ENCODE data around the gene PCMTD2.

Gene PCMTD2

DNA sequence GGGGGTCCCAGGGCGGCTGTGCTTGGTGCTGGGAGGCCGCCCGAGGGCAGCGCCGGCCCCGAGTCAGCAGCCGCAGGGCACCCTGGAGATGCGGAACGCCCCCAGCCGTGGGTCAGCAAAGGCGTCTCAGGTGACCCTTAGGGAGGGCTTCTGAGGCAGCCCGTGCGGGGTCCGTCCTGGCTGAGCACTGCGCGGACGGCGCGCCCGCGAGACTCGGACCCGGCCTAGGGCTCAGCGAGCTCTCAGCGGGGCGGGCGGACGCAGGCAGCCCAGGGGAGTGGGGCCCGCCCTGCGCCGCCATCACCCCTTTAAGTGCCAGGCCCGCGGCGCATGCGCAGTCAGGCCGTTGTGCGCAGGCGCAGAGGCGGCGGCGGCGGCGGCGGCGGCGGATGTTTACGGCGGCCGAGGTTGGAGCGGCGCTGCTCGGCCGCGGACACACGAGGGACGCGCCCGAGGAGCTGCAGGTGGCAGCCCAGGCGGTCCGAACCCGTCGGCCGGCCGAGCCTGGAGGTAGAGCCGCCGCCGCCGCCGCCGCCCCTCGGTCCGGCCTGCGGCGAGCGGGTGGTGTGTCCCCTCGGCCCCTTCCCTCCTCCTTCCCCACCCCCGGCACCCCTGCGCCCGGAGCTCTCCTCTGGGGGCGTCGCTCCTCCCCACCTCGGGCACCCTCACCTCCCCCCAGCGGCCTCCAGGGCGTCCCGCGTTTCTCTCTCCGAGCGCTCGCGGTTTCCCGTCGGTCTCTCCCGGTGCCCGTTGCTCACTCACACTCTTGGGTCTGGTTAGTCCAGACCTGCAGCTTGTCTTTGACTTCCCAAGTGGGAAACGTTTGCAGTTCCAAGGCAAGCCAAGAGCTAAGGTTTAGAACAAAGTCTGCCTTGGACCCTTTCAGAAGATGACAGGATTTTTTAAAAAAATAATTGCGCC lies at the start of gene PCMTD2:
PCMTD2 (plus strand) TSS at position 388 of the 921 bp plus-strand sequence. CDS start 4,218 bp downstream, outside the sequence.
- peak within 1 kb of the TSS; percentile 78 for H3K4me3 ChIP-seq (ENCODE audit: low read depth, low read length)
- peak; percentile 90 for DNase-seq (ENCODE audit: low read depth)
- TF ChIP-seq, protein P1, sequence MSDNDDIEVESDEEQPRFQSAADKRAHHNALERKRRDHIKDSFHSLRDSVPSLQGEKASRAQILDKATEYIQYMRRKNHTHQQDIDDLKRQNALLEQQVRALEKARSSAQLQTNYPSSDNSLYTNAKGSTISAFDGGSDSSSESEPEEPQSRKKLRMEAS (IDR thresholded peaks at IDR 0.05; ENCODE audit: low read depth, low read length), result peak; percentile 69; the same call in 1 of the 2 replicates
- TF ChIP-seq, protein P2, sequence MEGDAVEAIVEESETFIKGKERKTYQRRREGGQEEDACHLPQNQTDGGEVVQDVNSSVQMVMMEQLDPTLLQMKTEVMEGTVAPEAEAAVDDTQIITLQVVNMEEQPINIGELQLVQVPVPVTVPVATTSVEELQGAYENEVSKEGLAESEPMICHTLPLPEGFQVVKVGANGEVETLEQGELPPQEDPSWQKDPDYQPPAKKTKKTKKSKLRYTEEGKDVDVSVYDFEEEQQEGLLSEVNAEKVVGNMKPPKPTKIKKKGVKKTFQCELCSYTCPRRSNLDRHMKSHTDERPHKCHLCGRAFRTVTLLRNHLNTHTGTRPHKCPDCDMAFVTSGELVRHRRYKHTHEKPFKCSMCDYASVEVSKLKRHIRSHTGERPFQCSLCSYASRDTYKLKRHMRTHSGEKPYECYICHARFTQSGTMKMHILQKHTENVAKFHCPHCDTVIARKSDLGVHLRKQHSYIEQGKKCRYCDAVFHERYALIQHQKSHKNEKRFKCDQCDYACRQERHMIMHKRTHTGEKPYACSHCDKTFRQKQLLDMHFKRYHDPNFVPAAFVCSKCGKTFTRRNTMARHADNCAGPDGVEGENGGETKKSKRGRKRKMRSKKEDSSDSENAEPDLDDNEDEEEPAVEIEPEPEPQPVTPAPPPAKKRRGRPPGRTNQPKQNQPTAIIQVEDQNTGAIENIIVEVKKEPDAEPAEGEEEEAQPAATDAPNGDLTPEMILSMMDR (IDR thresholded peaks at IDR 0.05; ENCODE audit: low read depth, low read length), result no peak
- TF ChIP-seq MYC (IDR thresholded peaks at IDR 0.05; ENCODE audit: low read depth, low read length), result no peak; the same call in 1 of the 2 replicates
- peak; percentile 73 for TF ChIP-seq POLR2A (IDR thresholded peaks at IDR 0.05; ENCODE audit: extremely low read depth, insufficient read length)

DNA sequence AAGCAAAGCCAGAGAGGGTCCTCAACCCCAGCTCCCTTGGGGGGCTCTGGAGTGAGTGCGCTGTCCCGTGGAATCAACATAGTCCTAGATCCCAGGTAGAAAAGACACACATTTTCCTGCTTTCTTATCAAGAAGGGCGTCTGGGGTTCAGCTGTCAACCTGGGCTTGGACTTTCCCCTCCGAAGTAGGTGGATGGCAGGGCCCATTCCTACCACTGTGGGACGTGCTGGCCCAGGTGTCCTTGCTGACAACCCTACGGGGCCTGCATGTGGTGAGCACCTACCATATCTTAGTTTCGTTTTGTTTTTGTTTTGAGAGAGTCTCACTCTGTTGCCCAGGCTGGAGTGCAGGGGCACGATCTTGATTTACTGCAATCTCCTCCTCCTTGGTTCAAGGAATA lies 48.9 kb upstream of the PCMTD2 start:
- no peak for DNase-seq (ENCODE audit: low read depth)
- TF ChIP-seq, protein P2 (IDR thresholded peaks at IDR 0.05; ENCODE audit: low read depth, low read length), result no peak
- TF ChIP-seq MYC (IDR thresholded peaks at IDR 0.05; ENCODE audit: low read depth, low read length) (no peak), POLR2A (IDR thresholded peaks at IDR 0.05; ENCODE audit: extremely low read depth, insufficient read length) (no peak)
- TF ChIP-seq, protein P1 (IDR thresholded peaks at IDR 0.05; ENCODE audit: low read depth, low read length), result no peak
- no peak overlapping the region for H3K4me3 ChIP-seq (ENCODE audit: low read depth, low read length)

DNA sequence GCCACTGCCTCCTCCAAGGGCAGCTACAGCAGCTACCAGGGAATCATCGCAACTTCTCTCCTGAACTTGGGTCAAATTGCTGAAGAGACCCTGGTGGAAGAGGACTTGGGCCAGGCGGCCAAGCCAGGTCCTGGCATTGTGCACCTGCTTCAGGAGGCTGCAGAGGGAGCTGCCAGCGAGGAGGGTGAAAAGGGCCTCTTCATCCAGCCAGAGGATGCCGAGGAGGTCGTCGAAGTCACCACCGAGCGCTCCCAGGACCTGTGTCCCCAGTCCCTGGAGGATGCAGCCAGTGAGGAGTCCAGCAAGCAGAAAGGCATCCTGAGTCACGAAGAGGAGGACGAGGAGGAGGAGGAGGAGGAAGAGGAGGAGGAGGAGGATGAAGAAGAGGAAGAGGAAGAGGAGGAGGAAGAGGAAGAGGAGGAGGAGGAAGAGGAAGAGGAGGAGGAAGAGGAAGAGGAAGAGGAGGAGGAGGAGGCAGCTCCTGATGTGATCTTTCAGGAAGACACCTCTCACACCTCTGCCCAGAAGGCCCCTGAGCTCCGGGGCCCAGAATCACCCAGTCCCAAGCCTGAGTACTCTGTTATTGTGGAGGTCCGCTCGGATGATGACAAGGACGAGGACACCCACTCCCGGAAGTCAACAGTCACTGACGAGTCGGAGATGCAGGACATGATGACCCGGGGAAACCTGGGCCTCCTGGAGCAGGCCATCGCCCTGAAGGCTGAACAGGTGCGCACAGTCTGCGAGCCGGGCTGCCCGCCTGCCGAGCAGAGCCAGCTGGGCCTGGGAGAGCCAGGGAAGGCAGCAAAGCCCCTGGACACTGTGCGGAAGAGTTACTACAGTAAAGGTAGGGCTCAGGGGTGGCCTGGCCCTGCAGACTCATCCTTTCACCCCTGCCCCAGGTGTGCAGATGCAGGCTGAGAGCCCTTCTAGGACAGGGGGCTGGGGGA lies 47.6 kb upstream of the PCMTD2 start:
- TF ChIP-seq MYC (IDR thresholded peaks at IDR 0.05; ENCODE audit: low read depth, low read length) (no peak), POLR2A (IDR thresholded peaks at IDR 0.05; ENCODE audit: extremely low read depth, insufficient read length) (no peak)
- TF ChIP-seq, protein P2 (IDR thresholded peaks at IDR 0.05; ENCODE audit: low read depth, low read length), result no peak
- TF ChIP-seq, protein P1 (IDR thresholded peaks at IDR 0.05; ENCODE audit: low read depth, low read length), result no peak
- no peak for DNase-seq (ENCODE audit: low read depth)
- H3K4me3 ChIP-seq (ENCODE audit: low read depth, low read length), result no peak overlapping the region

DNA sequence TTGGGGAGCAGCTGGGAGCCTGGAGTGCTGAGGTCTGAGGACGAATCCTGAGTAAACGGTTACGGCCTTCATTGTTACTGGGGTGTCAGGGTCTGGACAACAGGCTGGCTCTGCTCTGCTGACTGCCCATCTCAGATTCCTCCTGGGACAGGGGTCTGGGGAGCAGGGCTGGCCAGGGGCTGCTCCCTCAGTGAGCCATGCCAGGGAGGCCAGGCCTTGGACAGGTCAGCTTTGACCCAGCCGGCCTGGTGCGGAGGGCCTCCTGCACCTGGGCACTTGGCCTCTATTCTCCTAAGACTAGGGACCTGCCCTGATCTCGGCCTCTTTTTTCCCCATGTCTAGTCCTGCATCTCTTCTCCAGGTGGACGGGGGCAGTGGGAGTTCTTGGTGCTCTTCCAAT lies 46.4 kb upstream of the PCMTD2 start:
- H3K4me3 ChIP-seq (ENCODE audit: low read depth, low read length), result no peak overlapping the region
- TF ChIP-seq, protein P2 (IDR thresholded peaks at IDR 0.05; ENCODE audit: low read depth, low read length), result no peak
- TF ChIP-seq, protein P1 (IDR thresholded peaks at IDR 0.05; ENCODE audit: low read depth, low read length), result no peak
- TF ChIP-seq MYC (IDR thresholded peaks at IDR 0.05; ENCODE audit: low read depth, low read length) (no peak), POLR2A (IDR thresholded peaks at IDR 0.05; ENCODE audit: extremely low read depth, insufficient read length) (no peak)
- no peak for DNase-seq (ENCODE audit: low read depth)

DNA sequence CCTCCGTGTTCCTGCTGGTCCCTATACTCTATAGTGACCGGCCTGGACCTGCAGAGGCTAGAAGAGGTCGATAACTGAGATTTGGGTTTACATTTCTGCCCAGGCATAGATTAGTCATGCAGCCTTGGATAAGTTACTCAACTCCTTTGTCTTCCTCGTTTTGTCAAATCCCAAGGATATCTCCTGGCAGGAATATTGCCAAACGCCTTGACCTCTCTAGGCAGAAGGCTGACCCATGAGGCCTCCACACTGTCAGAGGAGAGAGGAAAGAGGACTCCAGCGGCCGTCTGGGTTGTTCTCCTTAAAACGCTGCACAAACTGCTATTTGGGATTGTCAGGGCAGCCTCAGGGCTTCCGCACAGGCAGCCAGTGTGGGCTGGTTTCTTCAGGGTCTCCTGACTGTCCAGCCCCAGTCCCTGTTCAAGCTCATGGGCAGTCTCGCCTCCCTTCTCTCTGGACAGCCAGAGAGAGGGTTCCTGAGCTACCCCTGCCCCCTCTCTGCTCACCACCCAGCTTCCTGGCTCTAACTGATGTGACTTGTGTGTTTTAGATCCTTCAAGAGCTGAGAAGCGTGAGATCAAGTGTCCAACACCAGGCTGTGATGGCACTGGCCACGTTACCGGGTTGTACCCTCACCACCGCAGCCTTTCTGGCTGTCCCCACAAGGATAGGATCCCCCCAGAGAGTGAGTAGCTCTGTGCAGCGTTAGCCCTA lies 44.7 kb upstream of the PCMTD2 start:
- TF ChIP-seq, protein P1 (IDR thresholded peaks at IDR 0.05; ENCODE audit: low read depth, low read length), result no peak
- TF ChIP-seq, protein P2 (IDR thresholded peaks at IDR 0.05; ENCODE audit: low read depth, low read length), result no peak
- TF ChIP-seq POLR2A (IDR thresholded peaks at IDR 0.05; ENCODE audit: extremely low read depth, insufficient read length) (no peak), MYC (IDR thresholded peaks at IDR 0.05; ENCODE audit: low read depth, low read length) (no peak)
- H3K4me3 ChIP-seq (ENCODE audit: low read depth, low read length), result no peak overlapping the region
- DNase-seq (ENCODE audit: low read depth), result no peak
